GM12892 (cell line): ENCODE results near the gene GHSR.

ENCODE experiments used
- POLR2A ChIP-seq: IDR thresholded peaks from 2 replicates; pipeline ENCODE4 v1.6.1; 2011; ENCODE audit warnings: low read depth, low read length, control low read depth
- POLR2AphosphoS5 ChIP-seq: IDR thresholded peaks from 2 replicates; pipeline ENCODE4 v1.6.1; 2011; ENCODE audit warnings: low read depth, low read length, control low read depth

DNA sequence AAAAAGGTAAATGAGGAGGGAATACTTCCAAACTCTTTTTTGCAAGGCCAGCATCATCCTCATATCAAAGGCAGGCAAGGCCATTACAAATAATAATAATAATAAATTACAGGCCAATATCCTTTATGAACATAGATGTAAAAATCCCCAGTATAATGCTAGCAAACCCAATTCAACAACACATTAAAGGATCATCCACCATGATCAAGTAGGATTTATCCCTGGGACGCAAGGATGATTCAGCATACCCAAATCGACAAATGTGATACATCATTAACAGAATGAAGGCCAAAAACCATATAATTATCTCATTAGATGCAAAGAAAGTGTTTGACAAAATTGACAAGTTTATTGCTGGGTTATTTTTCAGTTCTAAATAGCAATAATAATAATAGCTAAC lies 53.6 kb downstream of the GHSR start:
- TF ChIP-seq POLR2A (no peak), POLR2AphosphoS5 (no peak)
